IMR-90 (cell line): ENCODE measurements around the gene APBB3. TPM values are rescaled to one million over a fixed set of nuclear protein-coding genes. Genes with fewer than 3 reads are reported as not detected.

Experiments used
- ATAC-seq: fragments of 200-7000 bp; cut with Tn5 transposase; 2 replicates; pipeline ENCODE4 v1.9.1; 2020; ENCODE audit warnings: low read depth, mild to moderate bottlenecking, moderate library complexity
- BruUV-seq: library from RNA; stranded (reverse); fragments of 400-500 nt; replicated peaks from 2 replicates; lab custom pipeline; 2021; lab: Mats Ljungman, UMichigan
- CTCF ChIA-PET: fragments of 300-600 bp; formaldehyde crosslinking; extraction: SDS; loops from one replicate; lab custom pipeline; 2021; ENCODE audit warnings: antibody characterized with exemption; lab: Yijun Ruan, JAX
- POLR2A ChIA-PET: fragments of 300-600 bp; sonication (Branson Sonifier 250); formaldehyde crosslinking; loops from one replicate; lab custom pipeline; 2022; ENCODE audit warnings: antibody characterized with exemption; ENCODE audit not compliant: unreplicated experiment; lab: Charles Lee
- DNase-seq: peaks from one replicate; pipeline ENCODE4 v3.0.0; 2013
- H2AFZ ChIP-seq: replicated peaks from 2 replicates; pipeline ENCODE3; 2013; ENCODE audit warnings: low read length, mild to moderate bottlenecking; ENCODE audit not compliant: poor library complexity
- H2AK5ac ChIP-seq: 2 replicates; pipeline ENCODE4 v1.6.1; 2013; ENCODE audit warnings: low read depth, low read length, inconsistent platforms
- H2AK9ac ChIP-seq: replicated peaks from 2 replicates; pipeline ENCODE3; 2013; ENCODE audit warnings: mild to moderate bottlenecking, low read depth, low read length, moderate library complexity; ENCODE audit not compliant: poor library complexity
- H2BK120ac ChIP-seq: 2 replicates; pipeline ENCODE4 v1.6.1; 2013; ENCODE audit warnings: low read depth, low read length, inconsistent platforms
- H2BK15ac ChIP-seq: 3 replicates; pipeline ENCODE4 v1.6.1; 2013; ENCODE audit warnings: low read depth, low read length, inconsistent platforms
- H2BK20ac ChIP-seq: 2 replicates; pipeline ENCODE4 v1.6.1; 2013; ENCODE audit warnings: low read depth, mild to moderate bottlenecking, inconsistent platforms, low read length, moderate library complexity
- H2BK5ac ChIP-seq: 2 replicates; pipeline ENCODE4 v1.6.1; 2013; ENCODE audit warnings: mild to moderate bottlenecking, low read depth, low read length, inconsistent platforms; ENCODE audit not compliant: poor library complexity, severe bottlenecking
- H3K14ac ChIP-seq: replicated peaks from 2 replicates; pipeline ENCODE4 v1.6.1; 2013; ENCODE audit warnings: low read depth, low read length, inconsistent platforms
- H3K18ac ChIP-seq: 2 replicates; pipeline ENCODE4 v1.6.1; 2013; ENCODE audit warnings: low read depth, low read length, control low read depth
- H3K23ac ChIP-seq: 2 replicates; pipeline ENCODE4 v1.6.1; 2013; ENCODE audit warnings: low read depth, low read length, inconsistent platforms
- H3K27ac ChIP-seq: 2 replicates; pipeline ENCODE4 v1.5.1; 2013; ENCODE audit warnings: mild to moderate bottlenecking, control low read depth, low read length; ENCODE audit not compliant: insufficient read depth
- H3K27me3 ChIP-seq: 2 replicates; pipeline ENCODE4 v1.6.1; 2013; ENCODE audit warnings: low read length; ENCODE audit not compliant: control insufficient read depth, insufficient read depth
- H3K36me3 ChIP-seq: 2 replicates; pipeline ENCODE4 v1.6.1; 2013; ENCODE audit warnings: low read length, mixed read lengths; ENCODE audit not compliant: control insufficient read depth, insufficient read depth
- H3K4ac ChIP-seq: 2 replicates; pipeline ENCODE4 v1.6.1; 2013; ENCODE audit warnings: low read depth, low read length, inconsistent platforms
- H3K4me1 ChIP-seq: 2 replicates; pipeline ENCODE4 v1.6.1; 2013; ENCODE audit warnings: low read length, mixed read lengths; ENCODE audit not compliant: control insufficient read depth, insufficient read depth
- H3K4me2 ChIP-seq: 2 replicates; pipeline ENCODE4 v1.6.1; 2013; ENCODE audit warnings: low read depth, mild to moderate bottlenecking, control low read depth, low read length, moderate library complexity
- H3K4me3 ChIP-seq: 2 replicates; pipeline ENCODE4 v1.5.1; 2013; ENCODE audit warnings: low read depth, mild to moderate bottlenecking, control low read depth, low read length, moderate library complexity; ENCODE audit not compliant: insufficient read depth
- H3K56ac ChIP-seq: 2 replicates; pipeline ENCODE4 v1.6.1; 2013; ENCODE audit warnings: low read length, inconsistent platforms; ENCODE audit not compliant: insufficient read depth; ENCODE audit errors: extremely low read depth
- H3K79me1 ChIP-seq, 2 experiments: 2 replicates each; pipeline ENCODE4 v1.6.1; 2013; ENCODE audit warnings: low read length in 2 of 2, inconsistent platforms in 1 of 2, low read depth in 1 of 2
- H3K9ac ChIP-seq: 2 replicates; pipeline ENCODE4 v1.6.1; 2013; ENCODE audit warnings: low read depth, low read length, control low read depth
- H3K9me1 ChIP-seq: 2 replicates; pipeline ENCODE4 v1.6.1; 2013; ENCODE audit warnings: low read length, inconsistent platforms; ENCODE audit not compliant: insufficient read depth
- H3K9me3 ChIP-seq: 2 replicates; pipeline ENCODE4 v1.6.1; 2013; ENCODE audit warnings: low read length; ENCODE audit not compliant: control insufficient read depth, insufficient read depth
- H4K20me1 ChIP-seq: 2 replicates; pipeline ENCODE4 v1.6.1; 2013; ENCODE audit warnings: low read length, inconsistent platforms; ENCODE audit not compliant: insufficient read depth
- H4K5ac ChIP-seq: 2 replicates; pipeline ENCODE4 v1.6.1; 2013; ENCODE audit warnings: mild to moderate bottlenecking, low read depth, low read length, control low read depth
- H4K8ac ChIP-seq, 2 experiments: 2 replicates each; pipeline ENCODE4 v1.6.1; 2013; ENCODE audit warnings: low read depth in 2 of 2, low read length in 2 of 2, control low read depth in 1 of 2, inconsistent platforms in 1 of 2
- H4K91ac ChIP-seq: 2 replicates; pipeline ENCODE4 v1.6.1; 2013; ENCODE audit warnings: low read depth, low read length, inconsistent platforms; ENCODE audit not compliant: insufficient read depth
- BHLHE40 ChIP-seq: fragments of 150-350 bp; IDR thresholded peaks from 2 replicates; pipeline ENCODE4 v1.6.1; 2016; ENCODE audit warnings: mild to moderate bottlenecking, low read depth, low read length
- CEBPB ChIP-seq: IDR thresholded peaks from 2 replicates; pipeline ENCODE4 v1.6.1; 2012; ENCODE audit warnings: low read depth, low read length, improper control_type of control experiment
- CHD1 ChIP-seq: IDR thresholded peaks from 2 replicates; pipeline ENCODE4 v1.6.1; 2012; ENCODE audit warnings: low read depth, low read length, improper control_type of control experiment
- FOS ChIP-seq: fragments of 150-350 bp; IDR thresholded peaks from 2 replicates; pipeline ENCODE4 v1.6.1; 2016; ENCODE audit warnings: low read depth, low read length
- MAFK ChIP-seq: IDR thresholded peaks from 2 replicates; pipeline ENCODE4 v1.6.1; 2012; ENCODE audit warnings: low read depth, low read length, improper control_type of control experiment
- MAZ ChIP-seq: IDR thresholded peaks from 2 replicates; pipeline ENCODE4 v1.6.1; 2012; ENCODE audit warnings: low read depth, mild to moderate bottlenecking, low read length, improper control_type of control experiment, moderate library complexity, borderline replicate concordance
- NFE2L2 ChIP-seq: fragments of 150-350 bp; IDR thresholded peaks from 2 replicates; pipeline ENCODE4 v1.6.1; 2016; ENCODE audit warnings: low read depth, mild to moderate bottlenecking, low read length
- RAD21 ChIP-seq: IDR thresholded peaks from 2 replicates; pipeline ENCODE4 v1.6.1; 2012; ENCODE audit warnings: low read length, improper control_type of control experiment
- RCOR1 ChIP-seq: IDR thresholded peaks from 2 replicates; pipeline ENCODE4 v1.6.1; 2012; ENCODE audit warnings: mild to moderate bottlenecking, low read length, improper control_type of control experiment; ENCODE audit not compliant: insufficient replicate concordance
- RFX5 ChIP-seq: IDR thresholded peaks from 2 replicates; pipeline ENCODE4 v1.8.0; 2012; ENCODE audit warnings: low read depth, mild to moderate bottlenecking, low read length, moderate library complexity
- SMC3 ChIP-seq: fragments of 150-350 bp; IDR thresholded peaks from 2 replicates; pipeline ENCODE4 v1.6.1; 2016; ENCODE audit warnings: low read depth, mild to moderate bottlenecking, antibody characterized with exemption, low read length, moderate library complexity
- USF2 ChIP-seq: fragments of 150-350 bp; IDR thresholded peaks from 2 replicates; pipeline ENCODE4 v1.6.1; 2017; ENCODE audit warnings: mild to moderate bottlenecking, antibody characterized with exemption, low read length, low read depth
- WGBS, 2 experiments: methylation state at CpG; one replicate each; pipeline versions ENCODE4 v1.1.5 to v1.1.7; 2013; ENCODE audit warnings: missing lambda C conversion rate in 2 of 2; ENCODE audit not compliant: insufficient read length in 1 of 2; ENCODE audit errors: extremely low coverage in 2 of 2; 5-methylcytosine and 5-hydroxymethylcytosine counted together
- dilution Hi-C: fragments of 300-500 bp; cut with HindIII; formaldehyde crosslinking; loops from one replicate; pipeline ENCODE4 v1.14.3; 2018; ENCODE audit warnings: low sequenced_read_pairs; ENCODE audit not compliant: unreplicated experiment
- in situ Hi-C: fragments of 300-500 bp; cut with MboI; formaldehyde crosslinking; loops from 3 replicates; pipeline ENCODE4 v1.14.3; 2019; ENCODE audit warnings: low sequenced_read_pairs, inconsistent platforms, mixed read lengths
- intact Hi-C: fragments of 100-400 bp; cut with micrococcal nuclease; formaldehyde crosslinking; loops from 2 replicates; pipeline ENCODE4 v1.10.0; 2022
- polyA plus RNA-seq, 3 experiments: library from polyadenylated mRNA; depleted of rRNA; stranded (reverse); fragments of >200 nt; gene quantifications; 2 replicates each; pipeline ENCODE4 v1.2.3, GENCODE V29; 2012; ENCODE audit warnings: low replicate concordance in 1 of 3
- total RNA-seq: library from RNA; depleted of rRNA; stranded (reverse); fragments of >200 nt; gene quantifications from 2 replicates; pipeline ENCODE4 v1.2.3, GENCODE V29; 2012
- TF ChIP-seq, protein P1 (sequence below): fragments of 150-350 bp; IDR thresholded peaks from 2 replicates; pipeline ENCODE4 v1.6.1; 2016; ENCODE audit warnings: low read depth, mild to moderate bottlenecking, low read length, moderate library complexity, borderline replicate concordance
- TF ChIP-seq, protein P2 (sequence below): conservative IDR thresholded peaks from 2 replicates; pipeline ENCODE4 v1.5.1; 2012; ENCODE audit warnings: mild to moderate bottlenecking, low read depth, low read length, improper control_type of control experiment

APBB3 gene
- total and polyA plus RNA-seq, 2 of the 4 experiments (the other 2 are of a cell fraction): 6.6 to 23.8 TPM

- no peak for TF ChIP-seq NFE2L2
- no peak for TF ChIP-seq RAD21
- no peak for TF ChIP-seq BHLHE40
- no peak for TF ChIP-seq MAZ
- TF ChIP-seq CEBPB: no peak
- TF ChIP-seq USF2: no peak
- TF ChIP-seq FOS: no peak
- TF ChIP-seq, protein P1, sequence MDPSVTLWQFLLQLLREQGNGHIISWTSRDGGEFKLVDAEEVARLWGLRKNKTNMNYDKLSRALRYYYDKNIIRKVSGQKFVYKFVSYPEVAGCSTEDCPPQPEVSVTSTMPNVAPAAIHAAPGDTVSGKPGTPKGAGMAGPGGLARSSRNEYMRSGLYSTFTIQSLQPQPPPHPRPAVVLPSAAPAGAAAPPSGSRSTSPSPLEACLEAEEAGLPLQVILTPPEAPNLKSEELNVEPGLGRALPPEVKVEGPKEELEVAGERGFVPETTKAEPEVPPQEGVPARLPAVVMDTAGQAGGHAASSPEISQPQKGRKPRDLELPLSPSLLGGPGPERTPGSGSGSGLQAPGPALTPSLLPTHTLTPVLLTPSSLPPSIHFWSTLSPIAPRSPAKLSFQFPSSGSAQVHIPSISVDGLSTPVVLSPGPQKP: no peak
- TF ChIP-seq, protein P2, sequence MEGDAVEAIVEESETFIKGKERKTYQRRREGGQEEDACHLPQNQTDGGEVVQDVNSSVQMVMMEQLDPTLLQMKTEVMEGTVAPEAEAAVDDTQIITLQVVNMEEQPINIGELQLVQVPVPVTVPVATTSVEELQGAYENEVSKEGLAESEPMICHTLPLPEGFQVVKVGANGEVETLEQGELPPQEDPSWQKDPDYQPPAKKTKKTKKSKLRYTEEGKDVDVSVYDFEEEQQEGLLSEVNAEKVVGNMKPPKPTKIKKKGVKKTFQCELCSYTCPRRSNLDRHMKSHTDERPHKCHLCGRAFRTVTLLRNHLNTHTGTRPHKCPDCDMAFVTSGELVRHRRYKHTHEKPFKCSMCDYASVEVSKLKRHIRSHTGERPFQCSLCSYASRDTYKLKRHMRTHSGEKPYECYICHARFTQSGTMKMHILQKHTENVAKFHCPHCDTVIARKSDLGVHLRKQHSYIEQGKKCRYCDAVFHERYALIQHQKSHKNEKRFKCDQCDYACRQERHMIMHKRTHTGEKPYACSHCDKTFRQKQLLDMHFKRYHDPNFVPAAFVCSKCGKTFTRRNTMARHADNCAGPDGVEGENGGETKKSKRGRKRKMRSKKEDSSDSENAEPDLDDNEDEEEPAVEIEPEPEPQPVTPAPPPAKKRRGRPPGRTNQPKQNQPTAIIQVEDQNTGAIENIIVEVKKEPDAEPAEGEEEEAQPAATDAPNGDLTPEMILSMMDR: no peak
- no peak for TF ChIP-seq SMC3
- TF ChIP-seq MAFK: no peak
- TF ChIP-seq RCOR1: no peak
- no peak for TF ChIP-seq CHD1
- TF ChIP-seq RFX5: no peak
- BruUV-seq: no TSS peak
- CTCF ChIA-PET: interaction anchor here (0.8 to 2.1 kb wide), 4 partner anchors 38 to 97 kb away, joined by 3 to 8 read pairs (median 3); partner anchors contain the start of gene CD14
These were observed 15.6 kb downstream of the APBB3 start for GRCh38 chr5:140548791-140549190.

More at GRCh38 chr5:140548791-140549190, 15.6 kb downstream of the APBB3 start:
- WGBS, 2 experiments: no CpG with 5 or more reads among the region's 7 CpGs
- Histone ChIP-seq H3K4me3 (no peak overlapping the region), H3K79me1 (peaks cover 7 to 63% of the 10 kb centered on the region in 2 experiments; a peak in 3 of 4 replicates), H3K4me1 (peaks cover 14% of the 10 kb centered on the region), H3K14ac (no peak overlapping the region), H3K23ac (no peak overlapping the region), H3K9ac (no peak overlapping the region), H2BK5ac (no peak overlapping the region), H2AFZ (no peak overlapping the region), H3K56ac (no peak overlapping the region), H2BK20ac (no peak overlapping the region), H3K4ac (no peak overlapping the region), H4K8ac (no peak overlapping the region), H3K18ac (no peak overlapping the region), H3K36me3 (peaks cover 32% of the 10 kb centered on the region), H3K4me2 (no peak overlapping the region), H4K5ac (no peak overlapping the region), H4K20me1 (peaks cover 31% of the 10 kb centered on the region), H2AK5ac (0 out of 2 replicates have a peak overlapping the region, but pooled peaks have one; percentile 20), H2AK9ac (no peak overlapping the region), H3K9me1 (0 out of 2 replicates have a peak, but pooled peaks cover 3% of the 10 kb centered on the region), H2BK120ac (no peak overlapping the region), H3K9me3 (no peaks in the 10 kb centered on the region), H3K27me3 (no peaks in the 10 kb centered on the region), H2BK15ac (no peak overlapping the region), H3K27ac (no peak overlapping the region), H4K91ac (no peak overlapping the region)
- dilution Hi-C loops (no loop called here), intact Hi-C loops (no loop called here), in situ Hi-C loops (no loop called here)
- ATAC-seq (no peak), DNase-seq (no peak)
- POLR2A ChIA-PET: no interaction called here
